HG02588 (cell line): Measurements from ENCODE around the gene ZC3H10.
A peak's percentile ranks its signal among the peaks of the same experiment; 100 is the strongest.

Source experiments
- ATAC-seq: cut with Tn5 transposase; IDR thresholded peaks from one replicate; pipeline ENCODE4 v1.9.1; 2021; ENCODE audit warnings: mild to moderate bottlenecking, moderate library complexity; ENCODE audit not compliant: unreplicated experiment

ZC3H10 gene

GRCh38 chr12:56127485-56127887 is 9.4 kb downstream of the ZC3H10 start:
- no peak for ATAC-seq

GRCh38 chr12:56127888-56128669 is 10.0 kb downstream of the ZC3H10 start, which contains the start of gene ESYT1:
TSS of gene ESYT1 (plus strand) at chr12:56128267. CDS start at chr12:56128320, 53 bp downstream.
- peak; percentile 89 for ATAC-seq

- no peak for ATAC-seq
These were observed 10.7 kb downstream of the ZC3H10 start for GRCh38 chr12:56128670-56129205.

DNA sequence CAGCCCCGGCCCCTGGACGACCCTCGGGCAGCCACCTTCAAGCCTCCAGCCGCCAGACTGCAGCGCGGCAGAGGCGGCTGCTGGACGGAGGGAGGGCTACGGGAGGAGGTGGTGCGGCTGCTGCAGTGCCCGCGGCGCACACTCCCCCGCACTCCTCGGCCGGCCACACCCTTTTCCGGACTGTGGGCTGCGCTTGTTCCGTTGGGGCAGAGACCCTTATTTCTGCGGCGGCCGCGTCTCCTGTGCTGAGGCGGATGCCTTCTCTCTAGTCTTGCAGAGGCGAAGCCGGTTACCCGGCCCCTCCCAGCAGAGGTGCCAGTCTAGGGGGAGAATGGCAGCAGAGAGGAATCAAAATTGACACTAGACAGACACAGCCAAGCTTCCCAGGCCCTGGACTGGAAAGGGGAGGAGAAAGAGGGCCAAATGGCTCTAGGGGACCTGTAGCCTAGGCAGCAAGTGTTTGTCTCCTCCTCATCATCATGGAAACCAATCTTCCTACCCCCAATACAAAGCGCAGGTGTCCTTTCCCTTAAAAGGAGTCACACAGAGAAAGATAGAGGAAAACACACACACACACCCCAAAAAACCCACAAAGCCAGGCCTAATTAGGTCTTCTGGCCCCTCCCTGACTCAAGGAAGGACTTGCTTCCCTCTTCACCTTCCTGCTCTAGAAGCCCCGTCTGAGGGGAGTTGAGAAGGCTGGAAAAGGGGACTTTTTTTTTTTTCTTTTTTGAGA is 11.3 kb downstream of the ZC3H10 start:
- ATAC-seq = no peak

DNA sequence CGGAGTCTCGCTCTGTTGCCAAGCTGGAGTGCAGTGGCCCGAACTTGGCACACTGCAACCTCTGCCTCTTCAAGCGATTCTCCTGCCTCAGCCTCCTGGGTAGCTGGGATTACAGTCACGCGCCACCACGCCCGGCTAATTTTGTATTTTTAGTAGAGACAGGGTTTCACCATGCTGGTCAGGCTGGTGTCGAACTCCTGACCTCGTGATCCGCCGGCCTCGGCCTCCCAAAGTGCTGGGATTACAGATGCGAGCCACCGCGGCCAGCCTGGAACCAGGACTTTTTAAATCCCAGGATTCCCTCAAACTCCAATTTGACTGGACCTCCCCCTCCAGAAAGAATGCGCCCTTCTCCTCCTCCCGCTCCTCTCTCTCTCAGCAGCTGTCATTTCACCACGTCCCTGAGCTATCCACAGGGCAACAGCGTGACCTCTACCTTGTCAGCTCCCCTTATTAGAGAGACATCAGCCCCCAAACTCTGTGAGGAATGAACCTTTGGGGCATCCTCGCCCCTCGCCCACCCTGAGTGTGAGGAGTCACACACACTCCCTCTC is 12.0 kb downstream of the ZC3H10 start:
- no peak for ATAC-seq

DNA sequence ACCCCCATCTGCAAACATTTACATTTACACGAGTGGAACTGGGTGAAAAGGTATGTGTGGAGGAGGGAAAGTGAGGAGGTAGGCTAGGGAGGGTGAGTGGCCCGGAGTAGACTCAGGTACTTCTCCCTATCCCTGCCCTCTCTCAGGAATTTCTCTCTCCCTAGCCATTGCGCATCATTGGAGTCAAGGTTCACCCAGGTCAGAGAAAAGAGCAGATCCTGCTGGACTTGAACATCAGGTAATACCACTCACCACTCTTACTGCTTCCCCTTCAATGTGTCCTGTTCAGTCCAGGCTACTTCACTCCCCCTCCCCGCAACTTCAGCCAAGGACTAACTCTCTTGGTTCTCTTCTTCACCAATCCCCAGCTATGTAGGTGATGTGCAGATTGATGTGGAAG is 12.8 kb downstream of the ZC3H10 start:
- ATAC-seq = no peak

DNA sequence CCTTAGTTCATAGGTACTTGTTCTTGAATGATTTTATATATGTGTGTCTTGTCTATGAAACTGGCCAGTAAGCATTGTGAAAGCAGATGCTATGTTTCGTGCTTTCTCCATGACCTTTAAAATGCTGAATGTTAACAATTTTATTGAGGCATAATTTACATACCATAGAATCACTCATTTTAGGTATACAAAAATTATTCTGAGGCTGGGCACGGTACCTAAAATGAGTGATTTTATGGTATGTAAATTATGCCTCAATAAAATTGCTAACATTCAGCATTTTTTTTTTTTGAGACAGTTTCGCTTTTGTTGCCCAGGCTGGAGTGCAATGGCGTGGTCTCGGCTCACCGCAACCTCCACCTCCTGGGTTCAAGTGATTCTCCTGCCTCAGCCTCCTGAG is 16.8 kb downstream of the ZC3H10 start:
- no peak for ATAC-seq

GRCh38 chr12:56137853-56138571 is 19.9 kb downstream of the ZC3H10 start:
- no peak for ATAC-seq

DNA sequence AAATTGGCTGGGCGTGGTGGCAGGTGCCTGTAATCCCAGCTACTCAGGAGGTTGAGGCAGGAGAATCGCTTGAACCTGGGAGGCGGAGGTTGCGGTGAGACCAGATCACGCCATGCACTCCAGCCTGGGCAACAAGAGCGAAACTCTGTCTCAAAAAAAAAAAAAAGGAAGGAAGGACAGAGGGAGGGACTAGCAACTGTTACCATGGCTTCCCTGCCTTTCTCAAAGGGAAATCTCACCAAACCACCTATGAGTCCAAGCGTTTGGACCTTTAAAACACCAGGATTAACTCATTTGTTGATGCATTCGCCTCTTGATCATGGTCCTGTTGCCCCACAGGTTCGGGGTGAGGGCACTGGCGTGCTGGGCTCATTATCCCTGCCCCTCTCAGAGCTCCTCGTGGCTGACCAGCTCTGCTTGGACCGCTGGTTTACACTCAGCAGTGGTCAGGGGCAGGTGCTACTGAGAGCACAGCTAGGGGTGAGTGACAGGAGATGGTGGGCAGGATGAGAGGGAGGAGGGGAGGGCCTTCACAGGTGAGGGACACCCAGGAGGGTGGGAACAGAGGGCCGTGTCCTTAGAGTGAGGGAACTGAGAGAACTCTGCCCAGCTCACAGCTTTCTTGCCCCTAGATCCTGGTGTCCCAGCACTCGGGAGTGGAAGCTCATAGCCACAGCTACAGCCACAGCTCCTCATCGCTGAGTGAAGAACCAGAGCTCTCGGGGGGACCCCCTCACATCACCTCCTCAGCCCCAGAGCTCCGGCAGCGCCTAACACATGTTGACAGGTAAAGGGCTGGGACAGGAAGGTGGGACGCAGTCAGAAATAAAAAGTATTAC is 24.1 kb downstream of the ZC3H10 start:
- no peak for ATAC-seq

DNA sequence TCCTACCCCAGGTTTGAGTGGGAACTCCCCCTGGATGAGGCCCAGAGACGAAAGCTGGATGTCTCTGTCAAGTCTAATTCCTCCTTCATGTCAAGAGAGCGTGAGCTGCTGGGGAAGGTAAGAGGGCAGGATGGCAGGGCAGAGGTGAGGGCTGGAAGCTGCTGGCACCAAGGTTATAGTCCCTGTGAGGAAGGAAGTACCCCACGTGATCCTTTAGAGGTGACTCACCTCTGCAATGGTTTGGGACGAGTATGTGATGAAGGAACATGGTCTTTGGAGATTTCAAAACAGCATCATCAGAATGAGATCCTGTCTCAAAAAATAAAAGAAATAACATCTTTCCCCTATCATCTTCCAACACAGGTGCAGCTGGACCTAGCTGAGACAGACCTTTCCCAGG is 25.2 kb downstream of the ZC3H10 start:
- ATAC-seq = no peak

- no peak for ATAC-seq
These were observed 25.8 kb downstream of the ZC3H10 start for GRCh38 chr12:56143870-56144269.

DNA sequence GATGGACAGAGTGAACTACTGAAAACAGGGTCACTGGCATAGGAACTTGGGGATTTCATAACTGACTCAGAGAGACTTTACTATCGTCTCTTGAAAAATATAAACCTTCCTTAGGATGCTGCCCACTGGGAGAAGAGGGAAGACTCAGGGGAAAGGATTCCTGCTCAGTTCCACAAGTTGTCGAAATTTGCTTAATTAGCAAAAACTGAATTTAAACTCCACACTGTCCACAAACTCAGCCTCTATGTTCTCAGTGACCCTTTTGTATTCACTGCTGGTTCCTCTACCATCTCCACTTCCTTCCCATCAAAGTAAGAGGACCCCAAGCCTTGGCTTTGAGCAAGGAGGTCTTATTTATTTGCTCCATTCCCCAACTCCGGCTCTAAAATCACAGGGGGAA is 27.2 kb downstream of the ZC3H10 start:
- no peak for ATAC-seq

DNA sequence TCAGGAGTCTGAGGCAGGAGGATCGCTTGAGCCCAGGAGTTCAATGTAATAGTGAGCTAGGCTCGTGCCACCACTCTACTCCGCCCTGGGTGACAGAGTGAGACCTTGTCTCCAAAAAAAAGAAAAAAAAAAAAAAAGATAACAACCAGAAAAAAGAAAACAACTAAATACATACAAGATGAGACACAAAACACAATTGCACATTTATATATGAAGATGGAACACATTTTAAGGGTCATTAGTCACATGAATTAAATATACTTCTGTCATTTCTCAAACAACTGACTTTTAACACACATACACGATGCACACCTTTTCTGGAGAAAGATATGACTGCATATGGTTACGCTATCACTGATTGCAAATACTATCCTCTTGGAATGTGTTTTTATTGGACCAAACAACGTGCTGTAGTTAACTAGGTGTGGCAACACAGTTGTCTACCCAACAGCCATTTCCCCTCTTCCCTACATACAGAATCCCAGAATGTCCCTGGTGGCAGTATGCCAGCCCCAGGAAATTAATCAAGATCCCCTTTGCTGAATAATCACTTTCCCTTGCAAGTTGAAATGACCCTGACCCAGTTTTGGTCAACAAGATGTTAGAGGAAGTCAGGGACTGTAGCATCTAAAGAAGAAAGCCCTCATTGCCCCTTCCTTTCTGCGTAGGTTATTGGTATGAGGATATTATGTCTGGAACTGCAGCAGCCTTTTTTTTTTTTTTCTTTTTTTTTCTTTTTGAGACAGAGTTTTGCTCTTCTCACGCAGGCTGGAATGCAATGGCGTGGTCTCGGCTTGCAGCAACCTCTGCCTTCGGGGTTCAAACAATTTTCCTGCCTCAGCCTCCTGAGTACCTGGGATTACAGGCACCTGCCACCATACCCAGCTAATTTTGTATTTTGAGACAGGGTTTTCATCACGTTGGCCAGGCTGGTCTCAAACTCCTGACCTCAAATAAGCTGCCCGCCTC is 28.7 kb downstream of the ZC3H10 start:
- ATAC-seq = no peak

- no peak for ATAC-seq
These were observed 32.5 kb downstream of the ZC3H10 start for GRCh38 chr12:56150563-56150962.

GRCh38 chr12:56151672-56152131 is 33.6 kb downstream of the ZC3H10 start:
- peak; percentile 42 for ATAC-seq

DNA sequence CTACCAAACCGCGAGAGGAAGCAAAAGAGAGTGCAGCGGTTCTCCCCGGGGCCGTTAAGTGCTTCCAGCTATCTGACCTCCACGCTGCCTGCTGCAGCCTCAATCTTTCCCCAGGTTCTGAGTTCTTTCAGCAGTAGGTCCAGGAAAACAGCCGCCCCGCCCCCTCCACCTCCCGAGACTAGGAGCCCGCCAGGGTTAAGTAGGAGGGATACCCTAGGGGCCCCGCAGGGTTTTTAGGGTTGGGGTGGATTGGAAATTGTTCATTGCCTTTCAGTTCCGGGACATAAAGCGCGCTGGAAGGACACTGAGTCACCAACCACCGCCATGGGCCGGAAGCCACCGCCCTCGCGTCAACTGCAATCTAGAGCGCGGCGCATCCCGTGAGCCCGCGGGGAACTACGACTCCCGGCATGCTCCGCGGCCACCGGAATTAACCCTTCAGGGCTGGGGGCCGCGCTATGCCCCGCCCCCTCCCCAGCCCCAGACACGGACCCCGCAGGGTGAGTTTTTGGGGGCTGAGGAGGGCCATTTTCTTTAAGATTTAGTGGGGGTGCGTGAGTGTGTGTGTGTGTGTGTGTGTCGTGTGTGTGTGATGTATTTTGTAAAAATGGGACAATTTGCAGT is 34.2 kb downstream of the ZC3H10 start, which contains the start of gene MYL6B:
Gene MYL6B, plus strand, starts transcription at position 456 of the 624 bp plus-strand sequence. CDS start 1,332 bp downstream, outside the sequence.
- ATAC-seq = peak; percentile 89

GRCh38 chr12:56152756-56153677 is 35.0 kb downstream of the ZC3H10 start:
- no peak for ATAC-seq
